Measurements from ENCODE around the gene PTH1R. TPM values are rescaled to one million over a fixed set of nuclear protein-coding genes. Genes with fewer than 3 reads are reported as not detected.

PTH1R gene
- total RNA-seq, 4 donors from 2014 or later, result 2.1 to 26.8 (median 14.5) TPM

DNA sequence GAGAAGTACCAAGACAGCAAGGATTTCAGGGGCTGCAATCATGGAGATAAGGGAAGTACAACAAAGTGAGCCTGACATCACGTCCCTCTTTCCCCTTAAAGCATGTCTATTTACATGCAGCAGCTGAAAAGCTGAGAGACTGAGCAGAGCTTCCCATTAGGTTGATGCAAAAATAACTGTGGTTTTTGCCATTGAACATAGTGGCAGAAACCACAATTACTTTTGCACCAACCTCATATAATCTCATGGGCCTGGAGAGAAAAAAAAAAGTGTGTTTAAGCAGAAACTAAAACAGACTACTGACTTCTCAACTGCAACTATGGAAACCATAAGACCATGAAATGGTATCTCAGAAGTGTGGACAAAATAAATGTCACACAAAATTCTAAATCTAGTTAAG, 50.8 kb downstream of the PTH1R start:
- TF ChIP-seq POLR2AphosphoS5 (IDR thresholded peaks at IDR 0.05) (no peak), POLR2A (IDR thresholded peaks at IDR 0.05; ENCODE audit: low read depth) (no peak), EP300 (IDR thresholded peaks at IDR 0.05) (no peak)
- TF ChIP-seq, protein P1, sequence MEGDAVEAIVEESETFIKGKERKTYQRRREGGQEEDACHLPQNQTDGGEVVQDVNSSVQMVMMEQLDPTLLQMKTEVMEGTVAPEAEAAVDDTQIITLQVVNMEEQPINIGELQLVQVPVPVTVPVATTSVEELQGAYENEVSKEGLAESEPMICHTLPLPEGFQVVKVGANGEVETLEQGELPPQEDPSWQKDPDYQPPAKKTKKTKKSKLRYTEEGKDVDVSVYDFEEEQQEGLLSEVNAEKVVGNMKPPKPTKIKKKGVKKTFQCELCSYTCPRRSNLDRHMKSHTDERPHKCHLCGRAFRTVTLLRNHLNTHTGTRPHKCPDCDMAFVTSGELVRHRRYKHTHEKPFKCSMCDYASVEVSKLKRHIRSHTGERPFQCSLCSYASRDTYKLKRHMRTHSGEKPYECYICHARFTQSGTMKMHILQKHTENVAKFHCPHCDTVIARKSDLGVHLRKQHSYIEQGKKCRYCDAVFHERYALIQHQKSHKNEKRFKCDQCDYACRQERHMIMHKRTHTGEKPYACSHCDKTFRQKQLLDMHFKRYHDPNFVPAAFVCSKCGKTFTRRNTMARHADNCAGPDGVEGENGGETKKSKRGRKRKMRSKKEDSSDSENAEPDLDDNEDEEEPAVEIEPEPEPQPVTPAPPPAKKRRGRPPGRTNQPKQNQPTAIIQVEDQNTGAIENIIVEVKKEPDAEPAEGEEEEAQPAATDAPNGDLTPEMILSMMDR (IDR thresholded peaks at IDR 0.05), result no peak

DNA sequence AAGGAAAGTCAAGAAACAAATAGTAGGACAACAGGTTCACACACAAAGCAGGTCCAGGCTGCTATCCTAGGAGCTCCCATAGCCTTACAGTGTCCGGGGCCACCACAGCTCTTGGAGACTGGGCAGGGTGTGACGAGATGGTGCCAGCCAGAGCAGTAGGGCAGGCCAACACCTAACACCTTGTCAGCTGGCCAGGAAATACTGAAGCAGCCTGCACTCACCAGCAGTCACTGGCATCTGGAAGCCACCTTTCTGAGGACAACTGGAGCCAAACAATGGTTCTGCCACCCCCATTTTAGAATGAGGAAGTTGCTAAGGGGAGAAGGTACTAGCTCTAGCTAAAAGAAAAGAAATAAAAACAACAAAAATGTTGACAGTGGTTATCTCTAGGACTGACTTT, 51.8 kb downstream of the PTH1R start:
- Histone ChIP-seq H3K9me3 (no peaks in the 10 kb centered on the region), H3K4me1 (peaks cover 89 to 99% (median 96%) of the 10 kb centered on the region in 4 donors), H3K4me3 (no peak overlapping the region), H3K27me3 (no peaks in the 10 kb centered on the region), H3K27ac (replicated peaks in 1 of 4) (peak overlapping the region; percentile 73 to 83 (median 80)), H3K36me3 (peaks cover 0 to 38% (median 26%) of the 10 kb centered on the region in 4 donors)
- intact Hi-C loops (cut with DNase I), result no loop called here
- no peak for DNase-seq (ENCODE audit: extremely low spot score)
- TF ChIP-seq POLR2AphosphoS5 (IDR thresholded peaks at IDR 0.05) (no peak), EP300 (IDR thresholded peaks at IDR 0.05) (no peak), POLR2A (IDR thresholded peaks at IDR 0.05; ENCODE audit: low read depth) (no peak)
- TF ChIP-seq, protein P1 (IDR thresholded peaks at IDR 0.05), result no peak
- WGBS, result 62% methylated on average over 2 of the region's 2 CpGs

More for the DNA sequence above, 50.8 kb downstream of the PTH1R start:
- H3K9me3 ChIP-seq, result no peaks in the 10 kb centered on the region
- 82% methylated on average over 1 of the region's 1 CpG for WGBS
- H3K27me3 ChIP-seq, result no peaks in the 10 kb centered on the region
- H3K4me1 ChIP-seq, result peaks cover 88 to 97% (median 96%) of the 10 kb centered on the region in 4 donors
- H3K27ac ChIP-seq (replicated peaks in 1 of 4), result peak overlapping the region in 2 of 4 donors; percentile 82 to 83
- H3K4me3 ChIP-seq, result no peak overlapping the region
- H3K36me3 ChIP-seq, result peaks cover under 1 to 48% (median 37%) of the 10 kb centered on the region in 4 donors
- intact Hi-C loops (cut with DNase I), result no loop called here
- no peak for DNase-seq (ENCODE audit: extremely low spot score)

- Histone ChIP-seq H3K27me3 (no peaks in the 10 kb centered on the region), H3K4me1 (peaks cover 99 to 100% (median 100%) of the 10 kb centered on the region in 4 donors), H3K36me3 (peaks cover 0 to 27% (median 16%) of the 10 kb centered on the region in 4 donors), H3K27ac (replicated peaks in 1 of 4) (peak overlapping the region; percentile 73 to 83 (median 80)), H3K4me3 (peak overlapping the region in 1 of 4 donors; percentile 2), H3K9me3 (no peaks in the 10 kb centered on the region)
- DNase-seq (ENCODE audit: extremely low spot score), result no peak
- intact Hi-C loops (cut with DNase I), result no loop called here
- TF ChIP-seq POLR2AphosphoS5 (IDR thresholded peaks at IDR 0.05), result no peak
- TF ChIP-seq, protein P1 (IDR thresholded peaks at IDR 0.05), result no peak
- TF ChIP-seq EP300 (IDR thresholded peaks at IDR 0.05), result no peak
- no peak for TF ChIP-seq POLR2A (IDR thresholded peaks at IDR 0.05; ENCODE audit: low read depth)
- WGBS, result 67% methylated on average over 8 of the region's 9 CpGs
Measured at GRCh38 chr3:46930166-46930944, 52.8 kb downstream of the PTH1R start.

GRCh38 chr3:46930945-46931403, 53.5 kb downstream of the PTH1R start:
- intact Hi-C loops (cut with DNase I), result no loop called here
- 48% methylated on average over 3 of the region's 3 CpGs for WGBS
- Histone ChIP-seq H3K36me3 (peaks cover 0 to 22% (median 10%) of the 10 kb centered on the region in 4 donors), H3K27me3 (no peaks in the 10 kb centered on the region), H3K27ac (replicated peaks in 1 of 4) (peak overlapping the region; percentile 73 to 83 (median 80)), H3K4me3 (peak overlapping the region in 1 of 4 donors; percentile 2), H3K9me3 (no peaks in the 10 kb centered on the region), H3K4me1 (peaks cover 99 to 100% (median 100%) of the 10 kb centered on the region in 4 donors)
- no peak for DNase-seq (ENCODE audit: extremely low spot score)
- TF ChIP-seq POLR2AphosphoS5 (IDR thresholded peaks at IDR 0.05) (no peak), EP300 (IDR thresholded peaks at IDR 0.05) (no peak), POLR2A (IDR thresholded peaks at IDR 0.05; ENCODE audit: low read depth) (no peak)
- TF ChIP-seq, protein P1 (IDR thresholded peaks at IDR 0.05), result no peak

Measured in esophagus muscularis mucosa (tissue), 4 donors.